Large intestine (tissue), 3 donors: ENCODE data around the gene RUVBL2. TPM values are rescaled to one million over a fixed set of nuclear protein-coding genes. Genes with fewer than 3 reads are reported as not detected.
"Not testable (repeated sequence)": the region's sequence is repeated elsewhere in the genome, so short reads cannot be mapped to it uniquely, and the experiment has no call there.

Experiments used
- DNase-seq, 2 donors: peaks; one replicate each; pipeline versions ENCODE4 v3.0.0 to v3.0.0-alpha.2; 2013
- H3K27ac ChIP-seq: one replicate; pipeline ENCODE4 v1.5.1; 2013; ENCODE audit warnings: low read length
- H3K27me3 ChIP-seq: 2 replicates; pipeline ENCODE4 v1.6.1; 2013; ENCODE audit warnings: low read length; ENCODE audit not compliant: control insufficient read depth, insufficient read depth
- H3K36me3 ChIP-seq: 2 replicates; pipeline ENCODE4 v1.6.1; 2013; ENCODE audit warnings: low read length; ENCODE audit not compliant: control insufficient read depth, insufficient read depth
- H3K4me1 ChIP-seq: one replicate; pipeline ENCODE4 v1.6.1; 2013; ENCODE audit warnings: low read length; ENCODE audit not compliant: control insufficient read depth, insufficient read depth
- H3K4me3 ChIP-seq: one replicate; pipeline ENCODE4 v1.5.1; 2013; ENCODE audit warnings: low read length
- H3K9me3 ChIP-seq: one replicate; pipeline ENCODE4 v1.6.1; 2013; ENCODE audit warnings: mild to moderate bottlenecking, low read depth, low read length, moderate library complexity; ENCODE audit not compliant: control insufficient read depth
- WGBS: methylation state at CpG from one replicate; pipeline ENCODE4 v1.1.5; 2013; ENCODE audit warnings: low lambda C conversion rate; ENCODE audit not compliant: insufficient coverage; 5-methylcytosine and 5-hydroxymethylcytosine counted together
- polyA plus RNA-seq: library from polyadenylated mRNA; unstranded; fragments of 120-200 nt; gene quantifications from one replicate; pipeline ENCODE4 v1.2.1, GENCODE V29; 2013

RUVBL2 gene
- polyA plus RNA-seq, 1 donor, result 65.0 TPM

GRCh38 chr19:49017666-49018351 is 24.1 kb downstream of the RUVBL2 start:
- Histone ChIP-seq H3K27me3 (peaks cover 44% of the 10 kb centered on the region), H3K9me3 (no peaks in the 10 kb centered on the region), H3K36me3 (peaks cover 30% of the 10 kb centered on the region), H3K27ac (no peak overlapping the region), H3K4me1 (peaks cover 15% of the 10 kb centered on the region), H3K4me3 (peak overlapping the region; percentile 44)
- WGBS, result no CpG with 5 or more reads among the region's 62 CpGs
- peak; percentile 42 to 77 for DNase-seq

- WGBS, result no CpG with 5 or more reads among the region's 50 CpGs
- Histone ChIP-seq H3K27me3 (peaks cover 44% of the 10 kb centered on the region), H3K4me1 (peaks cover 15% of the 10 kb centered on the region), H3K4me3 (peak overlapping the region; percentile 26), H3K36me3 (peaks cover 26% of the 10 kb centered on the region)
- peak in 1 of 2 donors; percentile 29 for DNase-seq
- not testable (repeated sequence) for H3K27ac ChIP-seq, H3K9me3 ChIP-seq
These were observed 24.9 kb downstream of the RUVBL2 start for GRCh38 chr19:49018388-49019241.

DNA sequence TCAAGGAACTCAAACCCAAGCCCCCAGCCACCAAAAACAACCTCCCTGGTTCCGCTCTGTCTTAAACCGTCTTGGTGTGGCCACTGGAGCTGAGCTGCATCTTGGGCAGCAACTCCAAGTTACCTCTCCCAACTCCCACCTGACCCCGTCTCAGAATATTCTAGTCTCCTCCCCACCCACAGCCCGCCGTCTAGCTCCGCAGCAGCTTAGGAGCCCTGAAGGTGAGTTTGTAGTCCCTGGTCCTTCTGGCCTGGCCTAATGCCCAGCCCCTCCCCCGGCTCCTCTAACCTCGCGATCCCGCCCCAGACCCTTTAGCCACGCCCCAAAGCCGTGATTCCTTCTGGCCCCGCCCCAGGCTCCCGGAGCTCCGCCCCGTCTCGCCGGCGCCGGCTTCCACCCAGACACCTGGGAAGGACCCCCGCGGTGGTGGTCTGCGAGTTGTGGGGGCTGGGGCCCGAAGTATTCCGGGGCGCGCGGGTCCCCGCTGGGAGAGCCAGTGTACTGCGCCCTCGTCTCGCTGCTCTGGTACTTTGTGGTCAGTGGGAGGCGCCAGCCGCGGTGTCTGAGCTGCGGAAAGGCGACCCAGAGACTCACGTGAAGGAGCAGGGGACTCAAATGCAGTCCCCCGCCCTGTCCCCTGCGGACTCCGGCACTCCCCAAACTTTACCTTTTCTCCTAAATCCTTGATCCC is 25.7 kb downstream of the RUVBL2 start:
- Histone ChIP-seq H3K4me3 (peak overlapping the region; percentile 18), H3K9me3 (no peaks in the 10 kb centered on the region), H3K27ac (no peak overlapping the region), H3K36me3 (peaks cover 19% of the 10 kb centered on the region), H3K4me1 (peaks cover 15% of the 10 kb centered on the region), H3K27me3 (peaks cover 44% of the 10 kb centered on the region)
- DNase-seq, result peak in 1 of 2 donors; percentile 39
- WGBS, result no CpG with 5 or more reads among the region's 41 CpGs

DNA sequence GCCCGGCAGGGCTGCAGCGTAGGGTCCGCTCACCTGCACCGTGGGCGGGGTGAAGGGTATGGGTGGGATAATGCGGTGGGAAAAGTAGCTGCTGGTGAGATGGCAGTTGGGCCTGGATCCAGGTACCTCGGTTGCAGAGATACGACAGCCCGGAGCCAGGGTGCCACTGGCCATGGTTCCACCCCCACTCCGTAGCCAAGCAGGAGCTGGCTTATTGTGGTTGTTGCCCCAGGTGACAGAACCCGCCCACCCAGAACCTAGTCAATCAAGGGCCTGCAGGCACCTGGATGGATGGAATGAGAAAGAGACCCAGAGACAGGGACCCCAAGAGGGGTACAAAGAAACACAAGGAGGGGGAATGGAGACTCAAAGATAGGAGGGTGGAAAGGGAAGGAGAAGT is 26.7 kb downstream of the RUVBL2 start:
- Histone ChIP-seq H3K4me1 (peaks cover 15% of the 10 kb centered on the region), H3K9me3 (no peaks in the 10 kb centered on the region), H3K27ac (no peak overlapping the region), H3K36me3 (peaks cover 10% of the 10 kb centered on the region), H3K4me3 (no peak overlapping the region), H3K27me3 (peaks cover 44% of the 10 kb centered on the region)
- WGBS, result no CpG with 5 or more reads among the region's 11 CpGs
- no peak for DNase-seq

GRCh38 chr19:49020931-49021895 is 27.5 kb downstream of the RUVBL2 start:
- no peak overlapping the region for H3K4me3 ChIP-seq
- WGBS, result 30% methylated on average over 5 of the region's 16 CpGs
- DNase-seq, result no peak

DNA sequence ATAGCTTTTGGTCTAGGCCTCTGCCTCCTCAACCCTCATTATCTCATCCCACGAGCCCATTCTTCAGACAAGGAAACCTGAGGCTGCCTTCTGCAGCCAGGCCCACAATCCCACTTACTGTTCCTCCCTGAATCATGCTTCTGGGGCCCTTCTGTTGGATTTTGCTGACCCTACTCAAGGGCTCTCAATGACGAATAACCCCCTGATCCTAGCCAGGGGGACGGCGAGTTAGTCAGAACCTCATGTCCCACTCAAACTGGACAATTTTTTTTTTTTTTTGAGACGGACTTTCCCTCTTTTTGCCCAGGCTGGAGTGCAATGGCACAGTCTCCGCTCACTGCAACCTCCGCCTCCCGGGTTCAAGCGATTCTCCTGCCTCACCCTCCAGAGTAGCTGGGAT is 28.4 kb downstream of the RUVBL2 start:
- H3K4me1 ChIP-seq, result peaks cover 15% of the 10 kb centered on the region
- no peaks in the 10 kb centered on the region for H3K36me3 ChIP-seq
- H3K9me3 ChIP-seq, result no peaks in the 10 kb centered on the region
- H3K27ac ChIP-seq, result no peak overlapping the region
- peaks cover 44% of the 10 kb centered on the region for H3K27me3 ChIP-seq
- H3K4me3 ChIP-seq, result no peak overlapping the region
- WGBS, result no CpG with 5 or more reads among the region's 9 CpGs
- no peak for DNase-seq

More at GRCh38 chr19:49020931-49021895, 27.5 kb downstream of the RUVBL2 start:
- no peaks in the 10 kb centered on the region for H3K9me3 ChIP-seq
- H3K36me3 ChIP-seq, result peaks cover 1% of the 10 kb centered on the region
- H3K27me3 ChIP-seq, result peaks cover 44% of the 10 kb centered on the region
- H3K4me1 ChIP-seq, result peaks cover 15% of the 10 kb centered on the region
- no peak overlapping the region for H3K27ac ChIP-seq

- H3K27ac ChIP-seq, DNase-seq, H3K9me3 ChIP-seq, H3K4me3 ChIP-seq, H3K4me1 ChIP-seq, H3K36me3 ChIP-seq: not testable (repeated sequence)
- H3K27me3 ChIP-seq, result peaks cover 32% of the 10 kb centered on the region
- no CpG with 5 or more reads among the region's 15 CpGs for WGBS
These were observed 30.5 kb downstream of the RUVBL2 start, which contains the start of gene CGB3 for GRCh38 chr19:49024233-49024632. Gene CGB3 (minus strand): TSS chr19:49024333. CDS start chr19:49023971, 362 bp downstream.

DNA sequence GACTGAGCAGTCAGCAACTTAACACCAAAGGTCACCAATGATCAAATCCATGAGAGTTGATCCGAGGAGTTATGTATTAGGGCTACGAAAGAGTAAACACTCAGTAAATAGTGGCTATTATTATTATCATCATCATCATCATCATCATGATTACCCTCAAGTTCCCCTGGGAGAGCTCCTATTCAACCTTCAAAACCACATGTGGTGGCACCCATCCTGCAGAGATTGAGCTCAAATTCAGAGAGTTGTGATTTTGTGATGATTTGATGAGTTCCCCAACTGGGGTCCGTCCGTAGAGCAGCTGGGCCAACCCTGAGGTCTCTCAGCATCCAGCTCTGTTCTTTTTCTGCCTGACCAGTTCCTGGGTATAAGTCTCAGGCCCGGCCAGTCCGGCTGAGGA is 31.4 kb downstream of the RUVBL2 start:
- H3K4me1 ChIP-seq, DNase-seq, H3K4me3 ChIP-seq, H3K36me3 ChIP-seq, H3K27ac ChIP-seq, H3K9me3 ChIP-seq: not testable (repeated sequence)
- H3K27me3 ChIP-seq, result peaks cover 24% of the 10 kb centered on the region
- no CpG with 5 or more reads among the region's 6 CpGs for WGBS

- H3K4me1 ChIP-seq, H3K9me3 ChIP-seq, H3K27ac ChIP-seq, DNase-seq, H3K4me3 ChIP-seq, H3K36me3 ChIP-seq: not testable (repeated sequence)
- no CpG with 5 or more reads among the region's 23 CpGs for WGBS
- H3K27me3 ChIP-seq, result peaks cover 19% of the 10 kb centered on the region
These were observed 31.9 kb downstream of the RUVBL2 start for GRCh38 chr19:49025599-49025998.
